Transverse colon (tissue), 4 donors: Measurements from ENCODE around the gene POLDIP3. TPM values are rescaled to one million over a fixed set of nuclear protein-coding genes. Genes with fewer than 3 reads are reported as not detected.
A peak's percentile ranks its signal among the peaks of the same experiment; 100 is the strongest.

Experiments used
- DNase-seq: peaks from one replicate; pipeline ENCODE4 v3.0.0-alpha.2; 2019
- H3K27ac ChIP-seq, 4 donors: fragments of 200-600 bp; sonication (generic); 2 replicates each; pipeline ENCODE4 v1.5.1; 2016 to 2018; ENCODE audit warnings: inconsistent platforms in 4 of 4
- H3K27me3 ChIP-seq: fragments of 200-600 bp; sonication (generic); 2 replicates; pipeline ENCODE4 v1.5.1; 2017; ENCODE audit warnings: inconsistent platforms
- H3K36me3 ChIP-seq, 4 donors: fragments of 200-600 bp; sonication (generic); 2 replicates each; pipeline ENCODE4 v1.5.1; 2017 to 2019; ENCODE audit warnings: inconsistent platforms in 4 of 4
- H3K4me1 ChIP-seq, 4 donors: fragments of 200-600 bp; sonication (generic); 2 replicates each; pipeline ENCODE4 v1.5.1; 2017 to 2020; ENCODE audit warnings: inconsistent platforms in 4 of 4
- H3K4me3 ChIP-seq, 4 donors: fragments of 200-600 bp; sonication (generic); 1 replicate in 1 of 4; 2 replicates in 3 of 4; pipeline versions ENCODE4 v1.5.1 to v1.6.1; 2017 to 2019; ENCODE audit warnings: inconsistent platforms in 4 of 4
- H3K9me3 ChIP-seq, 2 donors: fragments of 200-600 bp; sonication (generic); 2 replicates each; pipeline ENCODE4 v1.5.1; 2017 to 2019; ENCODE audit warnings: inconsistent platforms in 2 of 2
- EP300 ChIP-seq: sonication (generic); formaldehyde crosslinking; IDR thresholded peaks from one replicate; pipeline ENCODE4 v1.6.1; 2017; ENCODE audit warnings: antibody characterized with exemption, low read depth
- POLR2A ChIP-seq: fragments of 450-650 bp; IDR thresholded peaks from one replicate; pipeline ENCODE4 v1.6.1; 2016; ENCODE audit warnings: antibody characterized with exemption, mild to moderate bottlenecking, moderate library complexity
- POLR2AphosphoS5 ChIP-seq, 3 donors: sonication (generic); formaldehyde crosslinking; IDR thresholded peaks; one replicate each; pipeline ENCODE4 v1.6.1; 2016; ENCODE audit warnings: antibody characterized with exemption in 3 of 3
- WGBS, 2 donors: methylation state at CpG; one replicate each; pipeline ENCODE4 v1.1.5; 2018; ENCODE audit warnings: low coverage in 1 of 2; 5-methylcytosine and 5-hydroxymethylcytosine counted together
- in situ Hi-C, 4 donors: fragments of 200-750 bp; cut with MboI; loops; one replicate each; pipeline versions ENCODE4 v1.15.0 to v1.15.1; 2017; ENCODE audit warnings: low sequenced_read_pairs in 3 of 4, low pct_ligation_motif_present in 1 of 4, low pct_unique_long_range_greater_than_20kb in 1 of 4
- intact Hi-C: fragments of 100-400 bp; cut with DNase I; formaldehyde crosslinking; loops from one replicate; pipeline ENCODE4 v1.15.1; 2023; ENCODE audit warnings: low total_unique reads
- total RNA-seq, 4 donors: library from RNA; depleted of rRNA; stranded (reverse); fragments of >200 nt; gene quantifications; one replicate each; pipeline ENCODE4 v1.1.0, GENCODE V29; 2016
- TF ChIP-seq, protein P1 (sequence below), 5 experiments: fragments of 200-600 bp in 3 of 5; fragments of 450-650 bp in 2 of 5; sonication (generic) in 3 of 5; IDR thresholded peaks; 1 replicate in 2 of 5; 2 replicates in 3 of 5; pipeline ENCODE4 v1.5.1; 2016 to 2017; ENCODE audit warnings: antibody characterized with exemption in 5 of 5, inconsistent platforms in 3 of 5, mild to moderate bottlenecking in 2 of 5, moderate library complexity in 1 of 5

POLDIP3 gene
- total RNA-seq, 4 donors from 2014 or later: 36.5 to 69.5 (median 45.2) TPM

DNA sequence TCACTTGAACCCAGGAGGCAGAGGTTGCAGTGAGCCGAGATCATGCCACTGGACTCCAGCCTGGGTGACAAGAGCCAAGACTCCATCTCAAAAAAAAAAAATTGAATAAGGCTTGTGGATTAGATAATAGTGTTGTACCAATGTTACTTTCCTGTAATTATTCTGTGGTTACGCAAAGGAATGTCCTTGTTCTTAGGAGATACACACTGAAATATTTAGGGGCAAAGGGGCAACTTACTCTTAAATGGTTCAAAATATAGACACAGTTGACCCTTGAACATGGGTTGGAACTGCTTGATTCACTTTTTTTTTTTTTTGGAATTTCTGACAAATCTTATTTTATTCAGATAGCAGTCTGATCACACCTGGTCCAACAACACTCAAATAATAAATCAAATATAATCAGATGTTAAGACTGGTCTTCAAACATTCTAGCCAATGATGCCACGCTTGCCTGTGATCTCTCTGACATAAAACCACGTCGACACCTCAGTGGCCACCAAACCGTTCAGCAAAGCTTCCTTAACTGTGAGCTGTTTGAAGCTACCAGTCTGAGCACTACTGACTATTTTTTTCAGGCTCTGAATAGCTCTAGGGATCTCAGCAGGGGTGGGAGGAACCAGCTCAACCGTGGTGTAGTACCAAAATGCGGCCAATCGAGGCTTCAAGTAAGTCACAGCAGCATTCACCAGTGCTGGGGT, 25.0 kb upstream of the POLDIP3 start:
- Histone ChIP-seq H3K27ac (no peak overlapping the region), H3K36me3 (peaks cover 0 to 7% (median 0%) of the 10 kb centered on the region in 4 donors), H3K4me3 (no peak overlapping the region), H3K27me3 (no peaks in the 10 kb centered on the region), H3K9me3 (no peaks in the 10 kb centered on the region), H3K4me1 (peaks cover 27 to 47% (median 33%) of the 10 kb centered on the region in 4 donors)
- DNase-seq: no peak
- in situ Hi-C loops: no loop called here
- intact Hi-C loops: no loop called here
- TF ChIP-seq, protein P1, sequence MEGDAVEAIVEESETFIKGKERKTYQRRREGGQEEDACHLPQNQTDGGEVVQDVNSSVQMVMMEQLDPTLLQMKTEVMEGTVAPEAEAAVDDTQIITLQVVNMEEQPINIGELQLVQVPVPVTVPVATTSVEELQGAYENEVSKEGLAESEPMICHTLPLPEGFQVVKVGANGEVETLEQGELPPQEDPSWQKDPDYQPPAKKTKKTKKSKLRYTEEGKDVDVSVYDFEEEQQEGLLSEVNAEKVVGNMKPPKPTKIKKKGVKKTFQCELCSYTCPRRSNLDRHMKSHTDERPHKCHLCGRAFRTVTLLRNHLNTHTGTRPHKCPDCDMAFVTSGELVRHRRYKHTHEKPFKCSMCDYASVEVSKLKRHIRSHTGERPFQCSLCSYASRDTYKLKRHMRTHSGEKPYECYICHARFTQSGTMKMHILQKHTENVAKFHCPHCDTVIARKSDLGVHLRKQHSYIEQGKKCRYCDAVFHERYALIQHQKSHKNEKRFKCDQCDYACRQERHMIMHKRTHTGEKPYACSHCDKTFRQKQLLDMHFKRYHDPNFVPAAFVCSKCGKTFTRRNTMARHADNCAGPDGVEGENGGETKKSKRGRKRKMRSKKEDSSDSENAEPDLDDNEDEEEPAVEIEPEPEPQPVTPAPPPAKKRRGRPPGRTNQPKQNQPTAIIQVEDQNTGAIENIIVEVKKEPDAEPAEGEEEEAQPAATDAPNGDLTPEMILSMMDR (IDR thresholded peaks at IDR 0.05): no peak
- TF ChIP-seq EP300 (no peak), POLR2A (no peak), POLR2AphosphoS5 (IDR thresholded peaks at IDR 0.05) (no peak)
- WGBS, 2 donors: 86 to 100% methylated on average over 1 to 9 of the region's 9 CpGs

DNA sequence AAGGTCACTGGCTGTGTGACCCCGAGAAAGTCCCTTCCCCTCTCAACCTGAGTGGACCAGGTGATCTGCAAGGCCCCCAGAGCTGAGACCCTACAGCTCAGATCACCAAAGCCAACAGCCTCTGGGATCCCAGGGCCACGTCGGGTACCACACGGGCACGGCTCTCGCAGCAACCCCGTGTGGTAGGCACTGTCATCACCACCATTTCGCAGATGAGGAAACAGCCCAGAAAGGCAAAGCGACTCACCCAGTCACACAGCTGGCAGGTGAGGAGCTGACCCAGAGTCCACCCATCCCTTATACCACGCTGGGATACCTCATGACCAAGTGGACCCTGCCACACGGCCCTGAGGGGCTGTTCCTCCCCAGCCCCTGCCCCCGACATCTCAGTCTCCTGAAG, 22.9 kb upstream of the POLDIP3 start:
- Histone ChIP-seq H3K27me3 (no peaks in the 10 kb centered on the region), H3K9me3 (no peaks in the 10 kb centered on the region), H3K36me3 (peaks cover 0 to 18% (median 7%) of the 10 kb centered on the region in 4 donors), H3K4me1 (peaks cover 9 to 25% (median 11%) of the 10 kb centered on the region in 4 donors), H3K4me3 (no peak overlapping the region), H3K27ac (no peak overlapping the region)
- 95% methylated on average over 12 of the region's 12 CpGs; no CpG with 5 or more reads in 1 of the 2 donors for WGBS, 2 donors
- no peak for DNase-seq
- intact Hi-C loops (no loop called here), in situ Hi-C loops (no loop called here)
- TF ChIP-seq POLR2A (no peak), POLR2AphosphoS5 (IDR thresholded peaks at IDR 0.05) (no peak), EP300 (no peak)
- TF ChIP-seq, protein P1 (IDR thresholded peaks at IDR 0.05): no peak

DNA sequence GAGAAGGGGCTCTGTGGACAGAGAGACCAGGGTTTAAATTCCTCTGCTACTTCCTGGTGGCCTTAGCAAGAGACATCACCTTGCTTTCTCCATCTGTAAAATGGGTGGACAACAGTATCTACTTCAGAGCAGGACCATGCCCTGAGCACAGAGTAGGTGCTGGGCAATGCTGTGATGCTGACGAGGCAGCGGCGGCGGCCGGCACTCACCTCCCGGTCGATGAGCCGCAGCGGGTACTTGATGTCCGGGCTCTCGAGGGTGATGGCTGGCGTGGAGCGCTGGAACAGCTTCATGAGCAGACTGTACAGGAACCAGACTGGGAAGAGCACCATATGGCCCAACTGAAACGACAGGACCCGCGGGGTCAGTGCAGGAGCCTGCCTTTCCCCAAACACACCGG, 21.8 kb upstream of the POLDIP3 start:
- Histone ChIP-seq H3K27me3 (no peaks in the 10 kb centered on the region), H3K4me3 (no peak overlapping the region), H3K36me3 (peaks cover 0 to 21% (median 9%) of the 10 kb centered on the region in 4 donors), H3K4me1 (peaks cover under 1 to 19% (median 12%) of the 10 kb centered on the region in 4 donors), H3K9me3 (no peaks in the 10 kb centered on the region), H3K27ac (peak overlapping the region; percentile 64 to 81 (median 78))
- WGBS, 2 donors: 99% methylated on average over 17 of the region's 17 CpGs; no CpG with 5 or more reads in 1 of the 2 donors
- no peak for DNase-seq
- intact Hi-C loops (no loop called here), in situ Hi-C loops (no loop called here)
- TF ChIP-seq POLR2A (no peak), EP300 (no peak), POLR2AphosphoS5 (IDR thresholded peaks at IDR 0.05) (no peak)
- TF ChIP-seq, protein P1 (IDR thresholded peaks at IDR 0.05): no peak

DNA sequence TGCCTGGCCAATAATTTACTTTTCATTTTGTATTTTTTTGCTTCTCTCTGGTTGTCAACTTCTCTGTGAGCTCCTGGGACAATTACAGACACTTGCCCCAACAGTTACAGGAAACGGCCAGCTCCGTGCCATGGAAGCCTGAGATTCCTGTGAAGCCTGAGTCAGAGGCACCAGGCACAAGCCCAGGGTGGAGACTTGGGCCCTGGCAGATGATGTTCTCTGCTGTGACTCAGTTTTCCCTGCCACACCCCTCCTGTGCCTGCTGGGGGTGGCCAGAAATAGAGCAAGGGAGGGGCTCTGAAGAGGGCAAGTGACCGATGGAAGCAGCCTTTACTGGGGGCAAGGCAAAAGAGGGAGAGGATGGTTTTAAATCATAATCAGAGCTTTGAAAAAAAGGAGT, 20.8 kb upstream of the POLDIP3 start:
- no peaks in the 10 kb centered on the region for H3K27me3 ChIP-seq
- intact Hi-C loops (no loop called here), in situ Hi-C loops (no loop called here)
- no peak for TF ChIP-seq POLR2A
- TF ChIP-seq POLR2AphosphoS5 (IDR thresholded peaks at IDR 0.05): peak; percentile 28 to 63 (median 30)
- 64 to 100% methylated on average over 1 to 3 of the region's 3 CpGs for WGBS, 2 donors
- peaks cover 0 to 29% (median 9%) of the 10 kb centered on the region in 4 donors for H3K36me3 ChIP-seq
- peaks cover 0 to 19% (median 11%) of the 10 kb centered on the region in 4 donors for H3K4me1 ChIP-seq
- peak overlapping the region; percentile 64 to 81 (median 78) for H3K27ac ChIP-seq
- H3K9me3 ChIP-seq: no peaks in the 10 kb centered on the region
- H3K4me3 ChIP-seq: no peak overlapping the region
- peak; percentile 55 for DNase-seq
